Measurements from ENCODE around the gene NEK6. TPM values are rescaled to one million over a fixed set of nuclear protein-coding genes. Genes with fewer than 3 reads are reported as not detected.

NEK6 gene
- total and polyA plus RNA-seq, 3 experiments from 2014 or later = 9.5 to 66.0 (median 63.0) TPM

GRCh38 chr9:124300312-124300711, 42.6 kb downstream of the NEK6 start:
- DNase-seq = no peak
- Histone ChIP-seq H3K27ac (ENCODE audit: low read depth, low read length) (no peak overlapping the region), H3K27me3 (ENCODE audit: insufficient read depth, low read length, poor library complexity, severe bottlenecking) (no peaks in the 10 kb centered on the region), H3K36me3 (ENCODE audit: insufficient read depth, low read length) (no peaks in the 10 kb centered on the region), H3K9me3 (ENCODE audit: low read length) (no peaks in the 10 kb centered on the region), H3K4me3 (ENCODE audit: low read length) (no peak overlapping the region), H3K4me1 (ENCODE audit: insufficient read depth, low read length) (no peaks in the 10 kb centered on the region)
- Mint-ChIP-seq H3K27me3 (no peaks in the 10 kb centered on the region), H3K36me3 (peaks cover 0 to 8% (median 0%) of the 10 kb centered on the region in 3 donors), H3K4me1 (peaks cover 7 to 17% (median 14%) of the 10 kb centered on the region in 3 donors), H3K4me3 (no peak overlapping the region), H3K27ac (peak overlapping the region in 2 of 8 donors; percentile 23 to 73), H3K9me3 (no peaks in the 10 kb centered on the region)
- POLR2A ChIA-PET = no interaction called here
- CTCF ChIA-PET = no interaction called here

GRCh38 chr9:124302921-124303320, 45.2 kb downstream of the NEK6 start:
- ChIA-PET POLR2A (no interaction called here), CTCF (no interaction called here)
- peaks cover 3 to 14% (median 14%) of the 10 kb centered on the region in 3 donors for H3K4me1 Mint-ChIP-seq

GRCh38 chr9:124303762-124304161, 46.0 kb downstream of the NEK6 start:
- no peaks in the 10 kb centered on the region for H3K27me3 ChIP-seq (ENCODE audit: insufficient read depth, low read length, poor library complexity, severe bottlenecking)
- peaks cover 3 to 14% (median 10%) of the 10 kb centered on the region in 3 donors for H3K4me1 Mint-ChIP-seq
- peaks cover 0 to 12% (median 0%) of the 10 kb centered on the region in 3 donors for H3K36me3 Mint-ChIP-seq
- ChIA-PET POLR2A (no interaction called here), CTCF (interaction anchor here (1.9 kb wide), 1 partner anchor 11 kb away, joined by 6 read pairs; no protein-coding TSS in a partner anchor)
- no peaks in the 10 kb centered on the region for H3K27me3 Mint-ChIP-seq
- no peak for DNase-seq
- no peaks in the 10 kb centered on the region for H3K9me3 Mint-ChIP-seq
- H3K4me3 Mint-ChIP-seq = no peak overlapping the region
- H3K9me3 ChIP-seq (ENCODE audit: low read length) = no peaks in the 10 kb centered on the region
- no peak overlapping the region for H3K4me3 ChIP-seq (ENCODE audit: low read length)
- H3K4me1 ChIP-seq (ENCODE audit: insufficient read depth, low read length) = no peaks in the 10 kb centered on the region
- H3K27ac ChIP-seq (ENCODE audit: low read depth, low read length) = no peak overlapping the region
- H3K36me3 ChIP-seq (ENCODE audit: insufficient read depth, low read length) = no peaks in the 10 kb centered on the region
- H3K27ac Mint-ChIP-seq = peak overlapping the region in 1 of 8 donors; percentile 63

More at GRCh38 chr9:124302921-124303320, 45.2 kb downstream of the NEK6 start:
- Histone ChIP-seq H3K27me3 (ENCODE audit: insufficient read depth, low read length, poor library complexity, severe bottlenecking) (no peaks in the 10 kb centered on the region), H3K4me1 (ENCODE audit: insufficient read depth, low read length) (no peaks in the 10 kb centered on the region), H3K36me3 (ENCODE audit: insufficient read depth, low read length) (no peaks in the 10 kb centered on the region), H3K9me3 (ENCODE audit: low read length) (no peaks in the 10 kb centered on the region), H3K4me3 (ENCODE audit: low read length) (no peak overlapping the region), H3K27ac (ENCODE audit: low read depth, low read length) (no peak overlapping the region)
- Mint-ChIP-seq H3K4me3 (no peak overlapping the region), H3K36me3 (peaks cover 0 to 12% (median 0%) of the 10 kb centered on the region in 3 donors), H3K27ac (no peak overlapping the region), H3K9me3 (no peaks in the 10 kb centered on the region), H3K27me3 (no peaks in the 10 kb centered on the region)
- no peak for DNase-seq

- peaks cover 3 to 12% (median 8%) of the 10 kb centered on the region in 3 donors for H3K4me1 Mint-ChIP-seq
- no peak overlapping the region for H3K27ac ChIP-seq (ENCODE audit: low read depth, low read length)
- ChIA-PET CTCF (interaction anchor here (1.4 to 1.9 kb wide), 3 partner anchors 9 to 16 kb away, joined by 3 to 6 read pairs (median 5); no protein-coding TSS in a partner anchor), POLR2A (no interaction called here)
- no peak overlapping the region for H3K4me3 ChIP-seq (ENCODE audit: low read length)
- H3K4me1 ChIP-seq (ENCODE audit: insufficient read depth, low read length) = no peaks in the 10 kb centered on the region
- no peak overlapping the region for H3K4me3 Mint-ChIP-seq
- no peaks in the 10 kb centered on the region for H3K9me3 Mint-ChIP-seq
- DNase-seq = no peak
- H3K9me3 ChIP-seq (ENCODE audit: low read length) = no peaks in the 10 kb centered on the region
- H3K36me3 ChIP-seq (ENCODE audit: insufficient read depth, low read length) = no peaks in the 10 kb centered on the region
- no peaks in the 10 kb centered on the region for H3K27me3 Mint-ChIP-seq
- no peak overlapping the region for H3K27ac Mint-ChIP-seq
- H3K36me3 Mint-ChIP-seq = peaks cover 0 to 12% (median 0%) of the 10 kb centered on the region in 3 donors
- no peaks in the 10 kb centered on the region for H3K27me3 ChIP-seq (ENCODE audit: insufficient read depth, low read length, poor library complexity, severe bottlenecking)
Measured at GRCh38 chr9:124304285-124304684, 46.5 kb downstream of the NEK6 start.

DNA sequence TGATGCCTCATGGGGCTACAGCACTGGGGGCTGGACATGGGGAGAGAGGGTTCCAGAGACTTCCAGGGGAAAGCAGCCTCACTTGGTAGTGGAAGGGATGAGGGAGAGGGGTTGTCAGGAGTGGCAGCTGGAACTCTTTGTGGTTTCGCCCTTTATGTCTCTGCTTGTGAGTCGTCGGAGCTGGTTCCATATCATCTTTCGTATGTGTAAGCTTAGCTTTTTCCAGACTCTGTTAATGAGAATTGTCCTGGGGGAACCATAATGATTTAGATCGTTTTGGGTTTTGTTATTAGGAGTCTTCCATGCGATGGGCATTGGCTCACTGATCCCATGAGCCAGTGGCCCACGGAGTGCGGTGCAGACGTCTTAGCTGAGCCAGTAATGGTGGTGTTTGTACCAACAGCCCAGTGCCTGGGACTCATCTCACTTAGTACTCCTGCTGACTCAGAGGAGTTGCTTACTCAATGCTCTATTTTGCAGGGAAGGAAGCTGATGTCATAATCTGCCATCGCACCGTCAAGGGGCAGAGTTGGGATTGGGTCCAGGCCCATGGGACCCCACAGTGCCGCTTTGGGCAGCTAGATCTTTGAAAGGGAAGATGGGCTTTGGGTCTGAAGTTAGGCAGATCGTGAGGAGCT, 48.5 kb downstream of the NEK6 start:
- Histone ChIP-seq H3K9me3 (ENCODE audit: low read length) (no peaks in the 10 kb centered on the region), H3K4me1 (ENCODE audit: insufficient read depth, low read length) (no peaks in the 10 kb centered on the region), H3K27ac (ENCODE audit: low read depth, low read length) (no peak overlapping the region), H3K27me3 (ENCODE audit: insufficient read depth, low read length, poor library complexity, severe bottlenecking) (no peaks in the 10 kb centered on the region), H3K36me3 (ENCODE audit: insufficient read depth, low read length) (no peaks in the 10 kb centered on the region), H3K4me3 (ENCODE audit: low read length) (no peak overlapping the region)
- H3K27me3 Mint-ChIP-seq = no peaks in the 10 kb centered on the region
- ChIA-PET POLR2A (no interaction called here), CTCF (no interaction called here)
- peaks cover 0 to 12% (median 0%) of the 10 kb centered on the region in 3 donors for H3K36me3 Mint-ChIP-seq
- peak overlapping the region in 6 of 8 donors; percentile 3 to 72 (median 29) for H3K27ac Mint-ChIP-seq
- no peak overlapping the region for H3K4me3 Mint-ChIP-seq
- no peak for DNase-seq
- H3K9me3 Mint-ChIP-seq = no peaks in the 10 kb centered on the region
- peaks cover 0 to 5% (median 1%) of the 10 kb centered on the region in 3 donors for H3K4me1 Mint-ChIP-seq

DNA sequence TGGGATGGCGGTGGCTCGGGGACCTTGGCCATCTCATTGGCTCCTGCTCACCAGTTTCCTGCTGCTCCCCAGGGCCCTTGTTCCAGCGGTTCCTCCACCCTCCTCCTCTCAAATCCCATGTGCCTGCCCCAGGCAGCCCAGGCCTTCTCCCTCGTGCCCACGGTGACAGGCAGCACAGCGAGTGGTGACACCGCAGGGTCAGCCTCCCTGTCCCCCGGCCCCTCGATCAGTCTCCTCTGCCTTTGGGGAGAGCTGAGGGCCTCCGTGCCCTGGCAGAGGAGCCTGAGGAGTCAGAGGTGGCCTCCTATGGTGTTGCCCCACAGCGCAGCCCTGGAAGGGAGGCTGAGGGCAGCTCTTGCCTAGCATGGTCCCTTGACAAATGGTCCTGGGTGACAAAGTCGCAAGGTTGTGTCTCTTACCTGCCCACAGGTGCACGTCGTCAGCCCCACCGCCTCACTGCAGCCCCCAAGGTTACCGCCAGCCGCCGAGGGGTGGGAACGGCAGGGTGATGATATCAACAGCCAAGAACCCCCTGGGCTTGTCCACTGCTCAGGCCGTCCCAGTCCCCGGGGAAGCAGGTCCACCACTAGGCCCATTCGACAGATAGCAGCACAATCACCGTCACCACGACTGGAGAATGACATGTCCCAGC, 49.8 kb downstream of the NEK6 start:
- H3K4me1 ChIP-seq (ENCODE audit: insufficient read depth, low read length) = no peaks in the 10 kb centered on the region
- no peak overlapping the region for H3K27ac ChIP-seq (ENCODE audit: low read depth, low read length)
- no peak overlapping the region for H3K4me3 ChIP-seq (ENCODE audit: low read length)
- CTCF ChIA-PET = no interaction called here
- Mint-ChIP-seq H3K27me3 (no peaks in the 10 kb centered on the region), H3K9me3 (no peaks in the 10 kb centered on the region), H3K4me3 (no peak overlapping the region), H3K27ac (no peak overlapping the region), H3K4me1 (peaks cover 0 to 5% (median 1%) of the 10 kb centered on the region in 3 donors), H3K36me3 (peaks cover 0 to 11% (median 0%) of the 10 kb centered on the region in 3 donors)
- DNase-seq = no peak
- H3K36me3 ChIP-seq (ENCODE audit: insufficient read depth, low read length) = no peaks in the 10 kb centered on the region
- no peaks in the 10 kb centered on the region for H3K27me3 ChIP-seq (ENCODE audit: insufficient read depth, low read length, poor library complexity, severe bottlenecking)
- POLR2A ChIA-PET = no interaction called here
- no peaks in the 10 kb centered on the region for H3K9me3 ChIP-seq (ENCODE audit: low read length)

DNA sequence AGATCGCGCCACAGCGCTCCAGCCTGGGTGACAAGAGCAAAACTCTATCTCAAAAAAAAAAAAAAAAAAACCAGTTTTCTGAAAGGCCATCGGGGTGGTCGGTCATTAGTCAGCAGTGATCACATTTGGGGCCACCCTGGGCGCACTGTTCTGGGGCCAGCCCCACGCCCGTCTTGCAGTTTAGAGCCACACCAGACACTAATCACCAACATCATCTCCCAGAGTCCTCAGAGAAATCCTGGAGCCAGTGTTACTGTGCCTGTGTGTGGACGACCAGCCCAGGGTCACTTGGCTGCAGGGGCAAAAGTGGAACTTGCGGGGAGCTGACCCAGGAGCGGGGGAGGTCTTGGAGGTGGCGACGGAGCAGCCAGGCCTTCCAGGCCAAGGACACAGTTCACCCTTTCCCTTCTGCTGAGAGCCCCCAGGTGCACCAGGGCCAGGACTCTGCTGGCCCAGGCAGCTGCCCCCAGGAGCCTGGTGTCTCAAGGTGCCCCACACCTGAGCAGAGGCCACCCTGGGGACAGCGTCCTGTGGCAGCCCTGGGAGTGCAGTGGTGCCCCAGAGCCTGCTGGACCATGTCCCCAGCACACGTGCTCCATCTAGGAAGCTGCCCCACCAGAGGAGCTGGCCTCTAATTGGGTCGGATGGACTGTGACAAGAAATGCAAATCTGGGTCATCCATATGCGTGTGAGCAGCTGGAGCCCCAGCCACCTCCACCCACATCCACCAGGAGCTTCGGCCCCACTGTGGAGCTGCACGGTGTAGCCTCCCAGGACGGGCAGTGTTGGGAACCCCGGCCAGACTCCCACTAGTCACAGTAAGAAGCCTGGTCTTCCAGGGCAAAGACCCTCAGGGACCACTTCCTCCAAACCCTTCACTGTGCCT, 51.1 kb downstream of the NEK6 start:
- Histone ChIP-seq H3K9me3 (ENCODE audit: low read length) (no peaks in the 10 kb centered on the region), H3K4me3 (ENCODE audit: low read length) (no peak overlapping the region), H3K36me3 (ENCODE audit: insufficient read depth, low read length) (no peaks in the 10 kb centered on the region), H3K4me1 (ENCODE audit: insufficient read depth, low read length) (no peaks in the 10 kb centered on the region), H3K27ac (ENCODE audit: low read depth, low read length) (no peak overlapping the region), H3K27me3 (ENCODE audit: insufficient read depth, low read length, poor library complexity, severe bottlenecking) (no peaks in the 10 kb centered on the region)
- Mint-ChIP-seq H3K9me3 (no peaks in the 10 kb centered on the region), H3K36me3 (peaks cover 0 to 9% (median 0%) of the 10 kb centered on the region in 3 donors), H3K4me3 (no peak overlapping the region), H3K4me1 (peaks cover 0 to 5% (median 0%) of the 10 kb centered on the region in 3 donors), H3K27me3 (no peaks in the 10 kb centered on the region), H3K27ac (peak overlapping the region in 1 of 8 donors; percentile 38)
- no peak for DNase-seq
- ChIA-PET CTCF (no interaction called here), POLR2A (no interaction called here)

GRCh38 chr9:124309667-124310084, 51.9 kb downstream of the NEK6 start:
- no peaks in the 10 kb centered on the region for H3K9me3 ChIP-seq (ENCODE audit: low read length)
- ChIA-PET POLR2A (no interaction called here), CTCF (no interaction called here)
- Mint-ChIP-seq H3K9me3 (no peaks in the 10 kb centered on the region), H3K4me3 (no peak overlapping the region), H3K36me3 (peaks cover 0 to 14% (median 1%) of the 10 kb centered on the region in 3 donors), H3K27me3 (no peaks in the 10 kb centered on the region), H3K4me1 (peaks cover 0 to 4% (median 0%) of the 10 kb centered on the region in 3 donors), H3K27ac (peak overlapping the region in 1 of 8 donors; percentile 6)
- no peaks in the 10 kb centered on the region for H3K36me3 ChIP-seq (ENCODE audit: insufficient read depth, low read length)
- H3K27me3 ChIP-seq (ENCODE audit: insufficient read depth, low read length, poor library complexity, severe bottlenecking) = no peaks in the 10 kb centered on the region
- H3K4me3 ChIP-seq (ENCODE audit: low read length) = no peak overlapping the region
- H3K4me1 ChIP-seq (ENCODE audit: insufficient read depth, low read length) = no peaks in the 10 kb centered on the region
- DNase-seq = no peak
- H3K27ac ChIP-seq (ENCODE audit: low read depth, low read length) = no peak overlapping the region
